ENCODE measurements around the gene RARRES2. TPM values are rescaled to one million over a fixed set of nuclear protein-coding genes. Genes with fewer than 3 reads are reported as not detected.

RARRES2 gene
- polyA plus RNA-seq, 1 donor (not counting 4 experiments of a cell fraction or from before 2014, with no cell fraction given): not detected

DNA sequence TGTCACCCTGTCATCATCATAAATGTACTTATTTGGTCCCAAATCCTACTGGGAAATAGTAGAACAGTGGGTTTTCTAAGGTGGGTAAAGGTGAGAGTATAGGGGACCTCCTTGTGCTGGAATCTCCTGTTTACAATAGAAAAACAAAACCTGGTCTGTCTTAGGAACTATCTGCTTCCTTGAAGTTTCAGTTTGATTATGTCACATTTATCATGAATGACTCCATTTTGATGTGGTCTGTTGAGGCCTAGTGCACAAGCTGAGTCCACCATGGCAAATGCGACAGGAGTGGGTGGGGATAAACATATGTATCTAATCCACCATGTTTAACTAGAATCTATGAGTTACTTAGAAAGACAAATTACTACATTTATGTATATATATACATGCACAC is 14.2 kb upstream of the RARRES2 start:
- TF ChIP-seq EZH2 (IDR thresholded peaks at IDR 0.05; ENCODE audit: low read length): no peak
- Histone ChIP-seq H4K20me1 (ENCODE audit: control insufficient read depth, extremely low read depth, insufficient read depth, low read length) (no peaks in the 10 kb centered on the region), H3K36me3 (ENCODE audit: control insufficient read depth in 2 of 2, extremely low read depth in 1 of 2, insufficient read depth in 2 of 2, low read length in 2 of 2) (no peaks in the 10 kb centered on the region), H2AFZ (ENCODE audit: control insufficient read depth, low read length) (no peak overlapping the region), H3K27me3 (ENCODE audit: control insufficient read depth, extremely low read depth, insufficient read depth, low read length) (no peaks in the 10 kb centered on the region), H3K4me2 (ENCODE audit: control insufficient read depth, extremely low read depth, insufficient read depth, low read depth, low read length) (no peak overlapping the region), H3K9ac (ENCODE audit: control insufficient read depth, extremely low read depth, insufficient read depth, low read length) (no peak overlapping the region), H3K4me3 (ENCODE audit: control insufficient read depth in 2 of 3, extremely low read depth in 1 of 3, insufficient read depth in 2 of 3, low read depth in 1 of 3, low read length in 3 of 3) (no peak overlapping the region), H3K27ac (ENCODE audit: control insufficient read depth, insufficient read depth, low read length) (no peak overlapping the region), H3K4me1 (ENCODE audit: control insufficient read depth, extremely low read depth, insufficient read depth, low read length) (no peaks in the 10 kb centered on the region), H3K9me3 (ENCODE audit: control insufficient read depth, low read depth, low read length) (no peaks in the 10 kb centered on the region), H3K9me1 (ENCODE audit: control insufficient read depth, extremely low read depth, insufficient read depth, low read length) (no peaks in the 10 kb centered on the region), H3K79me2 (ENCODE audit: control insufficient read depth, insufficient read depth, low read length) (no peaks in the 10 kb centered on the region)
- dilution Hi-C loops (cut with MboI; ENCODE audit: extremely low pct_ligation_motif_present, low sequenced_read_pairs): no loop called here
- FAIRE-seq (no peak), DNase-seq (ENCODE audit: low read depth, low spot score) (no peak)

- FAIRE-seq (no peak), DNase-seq (ENCODE audit: low read depth, low spot score) (no peak)
- Histone ChIP-seq H3K4me1 (ENCODE audit: control insufficient read depth, extremely low read depth, insufficient read depth, low read length) (no peaks in the 10 kb centered on the region), H3K9me3 (ENCODE audit: control insufficient read depth, low read depth, low read length) (no peaks in the 10 kb centered on the region), H3K9ac (ENCODE audit: control insufficient read depth, extremely low read depth, insufficient read depth, low read length) (no peak overlapping the region), H2AFZ (ENCODE audit: control insufficient read depth, low read length) (no peak overlapping the region), H4K20me1 (ENCODE audit: control insufficient read depth, extremely low read depth, insufficient read depth, low read length) (no peaks in the 10 kb centered on the region), H3K9me1 (ENCODE audit: control insufficient read depth, extremely low read depth, insufficient read depth, low read length) (no peaks in the 10 kb centered on the region), H3K4me3 (ENCODE audit: control insufficient read depth in 2 of 3, extremely low read depth in 1 of 3, insufficient read depth in 2 of 3, low read depth in 1 of 3, low read length in 3 of 3) (no peak overlapping the region), H3K79me2 (ENCODE audit: control insufficient read depth, insufficient read depth, low read length) (no peaks in the 10 kb centered on the region), H3K27me3 (ENCODE audit: control insufficient read depth, extremely low read depth, insufficient read depth, low read length) (peaks cover 4% of the 10 kb centered on the region), H3K4me2 (ENCODE audit: control insufficient read depth, extremely low read depth, insufficient read depth, low read depth, low read length) (no peak overlapping the region), H3K36me3 (ENCODE audit: control insufficient read depth in 2 of 2, extremely low read depth in 1 of 2, insufficient read depth in 2 of 2, low read length in 2 of 2) (no peaks in the 10 kb centered on the region), H3K27ac (ENCODE audit: control insufficient read depth, insufficient read depth, low read length) (no peak overlapping the region)
- no peak for TF ChIP-seq EZH2 (IDR thresholded peaks at IDR 0.05; ENCODE audit: low read length)
- no peak for TF ChIP-seq CTCF (optimal IDR thresholded peaks at IDR 0.05 in 1 of 3, IDR thresholded peaks at IDR 0.05 in 1 of 3, conservative IDR thresholded peaks at IDR 0.05 in 1 of 3; ENCODE audit: extremely low read depth in 1 of 3, insufficient read depth in 2 of 3, low read length in 3 of 3)
- dilution Hi-C loops (cut with MboI; ENCODE audit: extremely low pct_ligation_motif_present, low sequenced_read_pairs): no loop called here
Observed at GRCh38 chr7:150351587-150352194, 10.3 kb upstream of the RARRES2 start.

DNA sequence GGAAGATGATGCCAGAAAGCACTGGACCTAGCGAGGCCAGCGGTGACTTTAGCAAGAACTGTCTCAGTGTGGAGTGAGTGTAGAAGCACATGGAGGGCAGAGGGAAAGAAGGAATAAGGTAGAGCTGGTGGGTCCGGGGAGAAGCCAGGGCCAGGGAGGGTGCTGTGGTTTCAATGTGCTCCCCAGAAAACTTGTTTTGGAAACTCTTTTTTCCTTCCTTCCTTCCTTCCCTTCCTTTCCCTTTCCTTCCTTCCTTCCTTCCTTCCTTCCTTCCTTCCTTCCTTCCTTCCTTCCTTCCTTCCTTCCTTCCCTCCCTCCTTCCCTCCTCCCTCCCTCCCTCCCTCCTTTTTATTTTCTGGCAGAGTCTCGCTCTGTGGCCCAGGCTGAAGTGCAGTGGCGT is 5.5 kb upstream of the RARRES2 start:
- no peaks in the 10 kb centered on the region for H3K9me3 ChIP-seq (ENCODE audit: control insufficient read depth, low read depth, low read length)
- TF ChIP-seq EZH2 (IDR thresholded peaks at IDR 0.05; ENCODE audit: low read length) (no peak), CTCF (optimal IDR thresholded peaks at IDR 0.05 in 1 of 3, IDR thresholded peaks at IDR 0.05 in 1 of 3, conservative IDR thresholded peaks at IDR 0.05 in 1 of 3; ENCODE audit: extremely low read depth in 1 of 3, insufficient read depth in 2 of 3, low read length in 3 of 3) (no peak)
- FAIRE-seq (no peak), DNase-seq (ENCODE audit: low read depth, low spot score) (no peak)
- H3K9me1 ChIP-seq (ENCODE audit: control insufficient read depth, extremely low read depth, insufficient read depth, low read length): no peaks in the 10 kb centered on the region
- no peaks in the 10 kb centered on the region for H3K79me2 ChIP-seq (ENCODE audit: control insufficient read depth, insufficient read depth, low read length)
- no peaks in the 10 kb centered on the region for H3K4me1 ChIP-seq (ENCODE audit: control insufficient read depth, extremely low read depth, insufficient read depth, low read length)
- no peak overlapping the region for H3K9ac ChIP-seq (ENCODE audit: control insufficient read depth, extremely low read depth, insufficient read depth, low read length)
- no peak overlapping the region for H3K4me2 ChIP-seq (ENCODE audit: control insufficient read depth, extremely low read depth, insufficient read depth, low read depth, low read length)
- no peaks in the 10 kb centered on the region for H4K20me1 ChIP-seq (ENCODE audit: control insufficient read depth, extremely low read depth, insufficient read depth, low read length)
- no peak overlapping the region for H2AFZ ChIP-seq (ENCODE audit: control insufficient read depth, low read length)
- H3K36me3 ChIP-seq (ENCODE audit: control insufficient read depth in 2 of 2, extremely low read depth in 1 of 2, insufficient read depth in 2 of 2, low read length in 2 of 2): no peaks in the 10 kb centered on the region
- dilution Hi-C loops (cut with MboI; ENCODE audit: extremely low pct_ligation_motif_present, low sequenced_read_pairs): no loop called here
- H3K27ac ChIP-seq (ENCODE audit: control insufficient read depth, insufficient read depth, low read length): no peak overlapping the region
- no peak overlapping the region for H3K4me3 ChIP-seq (ENCODE audit: control insufficient read depth in 2 of 3, extremely low read depth in 1 of 3, insufficient read depth in 2 of 3, low read depth in 1 of 3, low read length in 3 of 3)
- H3K27me3 ChIP-seq (ENCODE audit: control insufficient read depth, extremely low read depth, insufficient read depth, low read length): peaks cover 24% of the 10 kb centered on the region
